Upper lobe of left lung (tissue), 4 donors: Measurements from ENCODE around the gene MYH8.

Source experiments
- EP300 ChIP-seq, 4 donors: sonication (generic); formaldehyde crosslinking; IDR thresholded peaks; one replicate each; pipeline ENCODE4 v1.5.1; 2017; ENCODE audit warnings: antibody characterized with exemption in 4 of 4, control low read depth in 2 of 4
- POLR2A ChIP-seq, 4 donors: fragments of 450-650 bp; IDR thresholded peaks; one replicate each; pipeline ENCODE4 v1.5.1; 2016 to 2017; ENCODE audit warnings: antibody characterized with exemption in 4 of 4, mild to moderate bottlenecking in 2 of 4
- POLR2AphosphoS5 ChIP-seq, 2 donors: sonication (generic); formaldehyde crosslinking; IDR thresholded peaks; one replicate each; pipeline ENCODE4 v1.5.1; 2017; ENCODE audit warnings: antibody characterized with exemption in 2 of 2
- TF ChIP-seq, protein P1 (sequence below), 6 experiments: fragments of 450-650 bp in 4 of 6; fragments of 200-600 bp in 2 of 6; sonication (generic) in 2 of 6; IDR thresholded peaks; one replicate each; pipeline ENCODE4 v1.5.1; 2016 to 2019; ENCODE audit warnings: antibody characterized with exemption in 6 of 6

DNA sequence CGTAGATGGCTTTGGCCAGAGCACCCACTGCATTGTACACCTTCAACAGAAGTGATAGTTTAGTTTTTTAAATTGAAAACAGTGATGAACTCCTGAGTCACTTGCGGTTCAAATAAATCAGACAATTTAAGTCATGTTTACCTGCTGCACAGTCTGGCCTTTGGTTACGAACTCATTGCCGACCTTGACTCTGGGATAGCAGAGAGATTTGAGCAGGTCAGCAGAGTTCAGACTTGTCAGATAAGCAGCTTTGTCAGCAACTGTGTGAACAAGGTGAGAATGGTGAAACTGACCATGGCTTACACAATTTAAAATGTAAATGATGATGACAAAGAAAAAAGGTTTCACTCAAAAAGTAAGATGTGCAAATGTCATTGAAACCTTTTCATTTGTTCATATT lies 38.3 kb upstream of the MYH8 start:
- TF ChIP-seq, protein P1, sequence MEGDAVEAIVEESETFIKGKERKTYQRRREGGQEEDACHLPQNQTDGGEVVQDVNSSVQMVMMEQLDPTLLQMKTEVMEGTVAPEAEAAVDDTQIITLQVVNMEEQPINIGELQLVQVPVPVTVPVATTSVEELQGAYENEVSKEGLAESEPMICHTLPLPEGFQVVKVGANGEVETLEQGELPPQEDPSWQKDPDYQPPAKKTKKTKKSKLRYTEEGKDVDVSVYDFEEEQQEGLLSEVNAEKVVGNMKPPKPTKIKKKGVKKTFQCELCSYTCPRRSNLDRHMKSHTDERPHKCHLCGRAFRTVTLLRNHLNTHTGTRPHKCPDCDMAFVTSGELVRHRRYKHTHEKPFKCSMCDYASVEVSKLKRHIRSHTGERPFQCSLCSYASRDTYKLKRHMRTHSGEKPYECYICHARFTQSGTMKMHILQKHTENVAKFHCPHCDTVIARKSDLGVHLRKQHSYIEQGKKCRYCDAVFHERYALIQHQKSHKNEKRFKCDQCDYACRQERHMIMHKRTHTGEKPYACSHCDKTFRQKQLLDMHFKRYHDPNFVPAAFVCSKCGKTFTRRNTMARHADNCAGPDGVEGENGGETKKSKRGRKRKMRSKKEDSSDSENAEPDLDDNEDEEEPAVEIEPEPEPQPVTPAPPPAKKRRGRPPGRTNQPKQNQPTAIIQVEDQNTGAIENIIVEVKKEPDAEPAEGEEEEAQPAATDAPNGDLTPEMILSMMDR (IDR thresholded peaks at IDR 0.05): no peak
- TF ChIP-seq EP300 (IDR thresholded peaks at IDR 0.05) (no peak), POLR2AphosphoS5 (IDR thresholded peaks at IDR 0.05) (no peak), POLR2A (IDR thresholded peaks at IDR 0.05) (no peak)
